ENCODE results near the gene FAAP20.

The FAAP20 gene

GRCh38 chr1:2215909-2216766, 21.6 kb upstream of the FAAP20 start:
- H3K9me2 ChIP-seq (replicated peaks; ENCODE audit: low read depth, low read length), result no peaks in the 10 kb centered on the region
- H3K27me3 ChIP-seq (ENCODE audit: insufficient read depth, low read length, poor library complexity, severe bottlenecking), result no peaks in the 10 kb centered on the region
- H3K4me2 ChIP-seq (ENCODE audit: low read depth, low read length, poor library complexity, severe bottlenecking), result no peak overlapping the region
- no peaks in the 10 kb centered on the region for H3K79me2 ChIP-seq (ENCODE audit: insufficient read depth, low read length)
- no peaks in the 10 kb centered on the region for H3K4me1 ChIP-seq (ENCODE audit: insufficient read depth, low read length, poor library complexity, severe bottlenecking)
- H3K4me3 ChIP-seq (ENCODE audit: low read length, poor library complexity, severe bottlenecking), result no peak overlapping the region
- H3K9me3 ChIP-seq (ENCODE audit: insufficient read depth, low read depth, low read length), result no peaks in the 10 kb centered on the region
- TF ChIP-seq EZH2phosphoT487 (IDR thresholded peaks at IDR 0.05; ENCODE audit: borderline replicate concordance), result no peak
- no peak for TF ChIP-seq CTCF (conservative IDR thresholded peaks at IDR 0.05; ENCODE audit: low read length)
- no peaks in the 10 kb centered on the region for H3K36me3 ChIP-seq (ENCODE audit: insufficient read depth, low read length)
- no peak overlapping the region for H3K9ac ChIP-seq (ENCODE audit: low read depth, low read length, poor library complexity, severe bottlenecking)
- H2AFZ ChIP-seq (ENCODE audit: low read length), result no peak overlapping the region
- H3F3A ChIP-seq (ENCODE audit: low read depth), result no peaks in the 10 kb centered on the region
- H4K20me1 ChIP-seq (ENCODE audit: insufficient read depth, low read length, poor library complexity, severe bottlenecking), result no peaks in the 10 kb centered on the region

- H3K79me2 ChIP-seq (ENCODE audit: insufficient read depth, low read length), result no peaks in the 10 kb centered on the region
- H4K20me1 ChIP-seq (ENCODE audit: insufficient read depth, low read length, poor library complexity, severe bottlenecking), result no peaks in the 10 kb centered on the region
- no peaks in the 10 kb centered on the region for H3K4me1 ChIP-seq (ENCODE audit: insufficient read depth, low read length, poor library complexity, severe bottlenecking)
These were observed 20.8 kb upstream of the FAAP20 start for GRCh38 chr1:2215329-2215728.

DNA sequence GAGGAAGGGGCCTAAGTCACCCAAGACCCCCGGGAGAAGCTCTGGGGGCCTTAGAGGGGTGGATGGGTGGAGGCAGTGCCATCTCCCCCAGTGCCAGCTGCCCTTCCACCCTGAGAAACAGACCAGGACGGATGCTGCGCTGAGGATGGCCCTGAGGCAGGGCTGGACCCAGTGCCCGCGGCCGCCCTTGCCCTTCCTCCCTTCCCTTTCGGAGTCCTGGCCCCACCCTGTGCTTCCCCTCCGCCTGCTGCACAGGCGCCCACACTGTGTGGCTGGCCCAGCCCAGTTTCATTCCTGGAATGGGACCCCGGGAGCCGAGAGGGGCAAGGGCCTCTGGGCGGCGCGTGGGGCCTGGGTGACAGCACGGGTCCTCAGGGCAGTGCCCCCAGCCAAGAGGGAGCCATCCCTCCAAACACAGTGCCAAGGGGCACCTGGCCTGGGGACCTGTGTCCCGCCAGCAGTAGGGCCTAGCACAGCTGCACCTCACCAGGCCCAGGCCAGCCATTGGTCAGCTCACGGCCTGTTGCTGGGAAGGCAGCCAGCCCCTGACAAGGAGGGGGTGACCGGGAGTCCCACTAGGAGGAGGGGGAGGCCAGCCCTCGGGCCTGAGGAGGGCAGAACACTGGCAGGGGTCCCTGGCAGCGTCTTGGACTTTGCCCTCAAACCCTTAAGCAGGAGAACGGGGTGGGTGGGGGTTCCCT, 20.1 kb upstream of the FAAP20 start:
- Histone ChIP-seq H3K36me3 (ENCODE audit: insufficient read depth, low read length) (no peaks in the 10 kb centered on the region), H3K4me3 (ENCODE audit: low read length, poor library complexity, severe bottlenecking) (no peak overlapping the region), H3K27me3 (ENCODE audit: insufficient read depth, low read length, poor library complexity, severe bottlenecking) (no peaks in the 10 kb centered on the region), H3F3A (ENCODE audit: low read depth) (no peaks in the 10 kb centered on the region), H2AFZ (ENCODE audit: low read length) (no peak overlapping the region), H3K9ac (ENCODE audit: low read depth, low read length, poor library complexity, severe bottlenecking) (no peak overlapping the region), H3K4me2 (ENCODE audit: low read depth, low read length, poor library complexity, severe bottlenecking) (no peak overlapping the region), H3K9me3 (ENCODE audit: insufficient read depth, low read depth, low read length) (no peaks in the 10 kb centered on the region), H3K4me1 (ENCODE audit: insufficient read depth, low read length, poor library complexity, severe bottlenecking) (no peaks in the 10 kb centered on the region), H3K79me2 (ENCODE audit: insufficient read depth, low read length) (no peaks in the 10 kb centered on the region), H3K9me2 (replicated peaks; ENCODE audit: low read depth, low read length) (no peaks in the 10 kb centered on the region), H4K20me1 (ENCODE audit: insufficient read depth, low read length, poor library complexity, severe bottlenecking) (no peaks in the 10 kb centered on the region)
- TF ChIP-seq CTCF (conservative IDR thresholded peaks at IDR 0.05; ENCODE audit: low read length) (no peak), EZH2phosphoT487 (IDR thresholded peaks at IDR 0.05; ENCODE audit: borderline replicate concordance) (no peak)

More at GRCh38 chr1:2215329-2215728, 20.8 kb upstream of the FAAP20 start:
- Histone ChIP-seq H3K9me3 (ENCODE audit: insufficient read depth, low read depth, low read length) (no peaks in the 10 kb centered on the region), H3K4me3 (ENCODE audit: low read length, poor library complexity, severe bottlenecking) (no peak overlapping the region), H3K9me2 (replicated peaks; ENCODE audit: low read depth, low read length) (no peaks in the 10 kb centered on the region), H3K36me3 (ENCODE audit: insufficient read depth, low read length) (no peaks in the 10 kb centered on the region), H3F3A (ENCODE audit: low read depth) (no peaks in the 10 kb centered on the region), H3K4me2 (ENCODE audit: low read depth, low read length, poor library complexity, severe bottlenecking) (no peak overlapping the region), H3K27me3 (ENCODE audit: insufficient read depth, low read length, poor library complexity, severe bottlenecking) (no peaks in the 10 kb centered on the region), H2AFZ (ENCODE audit: low read length) (no peak overlapping the region), H3K9ac (ENCODE audit: low read depth, low read length, poor library complexity, severe bottlenecking) (no peak overlapping the region)
- no peak for TF ChIP-seq CTCF (conservative IDR thresholded peaks at IDR 0.05; ENCODE audit: low read length)
- TF ChIP-seq EZH2phosphoT487 (IDR thresholded peaks at IDR 0.05; ENCODE audit: borderline replicate concordance), result no peak

All from Loucy (cell line).